HepG2 (cell line): ENCODE results near the gene ARVCF. TPM values are rescaled to one million over a fixed set of nuclear protein-coding genes. Genes with fewer than 3 reads are reported as not detected.

Source experiments
- FLYWCH1 ChIP-seq: sonication (generic); formaldehyde crosslinking; IDR thresholded peaks from 2 replicates; pipeline ENCODE4 v1.8.1; 2023; ENCODE audit warnings: mild to moderate bottlenecking, missing genetic modification reagents
- FOSL2 ChIP-seq: sonication (generic); formaldehyde crosslinking; IDR thresholded peaks from 2 replicates; pipeline ENCODE4 v1.4.0; 2020; ENCODE audit warnings: missing genetic modification reagents
- FOXK1 ChIP-seq: sonication (generic); formaldehyde crosslinking; IDR thresholded peaks from 2 replicates; pipeline ENCODE4 v1.4.0; 2020; ENCODE audit warnings: low read depth, missing genetic modification reagents, borderline replicate concordance
- HMGXB4 ChIP-seq, 2 experiments: sonication (generic) in 1 of 2; formaldehyde crosslinking in 1 of 2; IDR thresholded peaks; 2 replicates each; pipeline versions ENCODE4 v1.4.0 to v1.6.1; 2018 to 2020; ENCODE audit warnings: missing genetic modification reagents in 2 of 2, borderline replicate concordance in 1 of 2, low read depth in 1 of 2, mild to moderate bottlenecking in 1 of 2, missing biosample characterization in 1 of 2
- KLF15 ChIP-seq: sonication (generic); formaldehyde crosslinking; IDR thresholded peaks from 2 replicates; pipeline ENCODE4 v1.8.1; 2023; ENCODE audit warnings: borderline replicate concordance, mild to moderate bottlenecking, inconsistent platforms, missing genetic modification reagents, mixed read lengths
- NR2F2 ChIP-seq: IDR thresholded peaks from 2 replicates; pipeline ENCODE4 v1.6.1; 2012; ENCODE audit warnings: low read depth, inconsistent platforms, borderline replicate concordance
- SIX1 ChIP-seq: sonication (generic); formaldehyde crosslinking; IDR thresholded peaks from 2 replicates; pipeline ENCODE4 v1.4.0; 2020; ENCODE audit warnings: missing genetic modification reagents, borderline replicate concordance
- ZBTB46 ChIP-seq: sonication (generic); formaldehyde crosslinking; IDR thresholded peaks from 2 replicates; pipeline ENCODE4 v1.4.0; 2020; ENCODE audit warnings: mild to moderate bottlenecking, missing genetic modification reagents, borderline replicate concordance
- ZFP37 ChIP-seq: sonication (generic); formaldehyde crosslinking; IDR thresholded peaks from 2 replicates; pipeline ENCODE4 v1.4.0; 2020; ENCODE audit warnings: missing genetic modification reagents, borderline replicate concordance
- ZIK1 ChIP-seq: sonication (generic); formaldehyde crosslinking; IDR thresholded peaks from 2 replicates; pipeline ENCODE4 v1.5.0; 2020; ENCODE audit warnings: mild to moderate bottlenecking, low read depth, missing genetic modification reagents, borderline replicate concordance
- ZMYM2 ChIP-seq: sonication (generic); formaldehyde crosslinking; IDR thresholded peaks from 2 replicates; pipeline ENCODE4 v1.8.0; 2022; ENCODE audit warnings: mild to moderate bottlenecking, missing genetic modification reagents
- ZNF362 ChIP-seq: sonication (generic); formaldehyde crosslinking; IDR thresholded peaks from 2 replicates; pipeline ENCODE4 v1.4.0; 2020; ENCODE audit warnings: missing genetic modification reagents, mild to moderate bottlenecking, borderline replicate concordance
- ZNF609 ChIP-seq: sonication (generic); formaldehyde crosslinking; IDR thresholded peaks from 2 replicates; pipeline ENCODE4 v1.4.0; 2020; ENCODE audit warnings: mild to moderate bottlenecking, missing genetic modification reagents, borderline replicate concordance
- ZNF652 ChIP-seq: IDR thresholded peaks from 2 replicates; pipeline ENCODE4 v1.6.1; 2016; ENCODE audit warnings: low read depth, borderline replicate concordance
- ZNF710 ChIP-seq: sonication (generic); formaldehyde crosslinking; IDR thresholded peaks from 2 replicates; pipeline ENCODE4 v1.5.0; 2020; ENCODE audit warnings: mild to moderate bottlenecking, missing genetic modification reagents, borderline replicate concordance
- polyA plus RNA-seq, 8 experiments: library from polyadenylated mRNA; depleted of rRNA in 3 of 8; stranded (reverse) in 7 of 8; unstranded in 1 of 8; fragments of >200 nt; fragmentation: Illumina TruSeq in 4 of 8; extraction: Trizol in 4 of 8; gene quantifications; 2 replicates each; pipeline versions ENCODE4 v1.2.1 to v1.2.3, GENCODE V29; 2011 to 2016; ENCODE audit warnings: low read depth in 4 of 8, missing spikeins in 1 of 8, mixed read lengths in 1 of 8; ENCODE audit not compliant: insufficient read depth in 1 of 8
- total RNA-seq, 5 experiments: library from RNA; depleted of rRNA; stranded (reverse); fragments of >200 nt; fragmentation: Illumina TruSeq; extraction: Trizol; gene quantifications; 2 replicates each; pipeline ENCODE4 v1.2.3, GENCODE V29; 2016; ENCODE audit warnings: low read depth in 1 of 5

The ARVCF gene
- total and polyA plus RNA-seq, 2 of the 13 experiments (the other 11 are each of a cell fraction or from before 2014, with no cell fraction given) = 16.4 to 17.7 TPM

GRCh38 chr22:19970479-19971275 is 45.9 kb downstream of the ARVCF start (continued):
- TF ChIP-seq FOSL2 (peak; percentile 47), FOXK1 (CRISPR knock-in tag) (0 out of 2 replicates have a peak, but pooled peaks have one; percentile 15), ZNF652 (CRISPR knock-in tag) (peak; percentile 48; the same call in 1 of the 2 replicates), ZNF609 (CRISPR knock-in tag) (peak; percentile 51; the same call in 1 of the 2 replicates), FLYWCH1 (CRISPR knock-in tag) (no peak), NR2F2 (peak; percentile 70; the same call in 1 of the 2 replicates), ZNF710 (peak; percentile 24; the same call in 1 of the 2 replicates), HMGXB4 (CRISPR knock-in tag; IDR thresholded peaks at IDR 0.05; ENCODE audit: borderline replicate concordance in 1 of 2, low read depth in 1 of 2) (peak; percentile 39 to 69; a peak in 2 of 4 replicates), ZIK1 (peak; percentile 77; the same call in 1 of the 2 replicates), KLF15 (CRISPR knock-in tag) (no peak), ZMYM2 (CRISPR knock-in tag) (peak; percentile 97), ZFP37 (peak; percentile 61; the same call in 1 of the 2 replicates), ZBTB46 (CRISPR knock-in tag) (no peak), SIX1 (CRISPR knock-in tag) (0 out of 2 replicates have a peak, but pooled peaks have one; percentile 15), ZNF362 (no peak)
